Left hindlimb (tissue), 1 donor: ENCODE data around the gene IDS.
"Not testable (repeated sequence)": the region's sequence is repeated elsewhere in the genome, so short reads cannot be mapped to it uniquely, and the experiment has no call there.

Experiments
- DNase-seq: peaks from one replicate; pipeline ENCODE4 v3.0.0-alpha.2; 2018

Gene IDS

GRCh38 chrX:149526318-149527033, 21.4 kb upstream of the IDS start:
- not testable (repeated sequence) for DNase-seq

GRCh38 chrX:149525903-149526302, 20.8 kb upstream of the IDS start:
- not testable (repeated sequence) for DNase-seq

- not testable (repeated sequence) for DNase-seq
Measured at GRCh38 chrX:149525389-149525788, 20.3 kb upstream of the IDS start.

- no peak for DNase-seq
Measured at GRCh38 chrX:149522916-149523315, 17.8 kb upstream of the IDS start.

GRCh38 chrX:149521438-149521837, 16.3 kb upstream of the IDS start:
- DNase-seq, result no peak

- not testable (repeated sequence) for DNase-seq
Measured at GRCh38 chrX:149520636-149521277, 15.7 kb upstream of the IDS start.

GRCh38 chrX:149518236-149518635, 13.1 kb upstream of the IDS start:
- no peak for DNase-seq

GRCh38 chrX:149517308-149517707, 12.2 kb upstream of the IDS start:
- no peak for DNase-seq

GRCh38 chrX:149516604-149517003, 11.5 kb upstream of the IDS start:
- no peak for DNase-seq

GRCh38 chrX:149515954-149516602, 11.0 kb upstream of the IDS start:
- no peak for DNase-seq

- no peak for DNase-seq
Measured at GRCh38 chrX:149513825-149514428, 8.8 kb upstream of the IDS start.

- no peak for DNase-seq
Measured at GRCh38 chrX:149512225-149512885, 7.2 kb upstream of the IDS start.

GRCh38 chrX:149511081-149511480, 6.0 kb upstream of the IDS start:
- DNase-seq, result no peak

- DNase-seq, result no peak
Measured at GRCh38 chrX:149510386-149510785, 5.3 kb upstream of the IDS start.

GRCh38 chrX:149508467-149508866, 3.4 kb upstream of the IDS start:
- DNase-seq, result no peak

- DNase-seq, result no peak
Measured at GRCh38 chrX:149506349-149506748, 1.2 kb upstream of the IDS start.

- DNase-seq, result no peak
Measured at GRCh38 chrX:149505671-149506070, 565 bp upstream of the IDS start.

GRCh38 chrX:149504226-149504914, 736 bp downstream of the IDS start:
- DNase-seq, result no peak

GRCh38 chrX:149503446-149503845, 1.7 kb downstream of the IDS start:
- not testable (repeated sequence) for DNase-seq

GRCh38 chrX:149502923-149503322, 2.2 kb downstream of the IDS start:
- DNase-seq, result not testable (repeated sequence)

GRCh38 chrX:149499766-149500165, 5.3 kb downstream of the IDS start:
- DNase-seq, result no peak

GRCh38 chrX:149498767-149499166, 6.3 kb downstream of the IDS start:
- DNase-seq, result no peak
